Endothelial cell of umbilical vein (primary cell): ENCODE measurements around the gene HLA-B.

Experiments
- EZH2 ChIP-seq: IDR thresholded peaks from 2 replicates; pipeline ENCODE4 v1.6.1; 2012; ENCODE audit warnings: borderline replicate concordance, low read depth, mild to moderate bottlenecking, moderate library complexity, low read length, inconsistent platforms; ENCODE audit not compliant: severe bottlenecking
- FOS ChIP-seq: IDR thresholded peaks from 2 replicates; pipeline ENCODE4 v1.6.1; 2011; ENCODE audit warnings: mild to moderate bottlenecking, low read length, moderate library complexity, borderline replicate concordance; ENCODE audit not compliant: insufficient read depth
- JUN ChIP-seq: IDR thresholded peaks from 2 replicates; pipeline ENCODE4 v1.6.1; 2011; ENCODE audit warnings: borderline replicate concordance, low read depth; ENCODE audit not compliant: insufficient read length, insufficient read depth
- MAX ChIP-seq: IDR thresholded peaks from 2 replicates; pipeline ENCODE4 v1.6.1; 2011; ENCODE audit not compliant: insufficient read depth, insufficient read length
- MYC ChIP-seq: IDR thresholded peaks from one replicate; pipeline ENCODE4 v1.6.1; 2011; ENCODE audit warnings: mild to moderate bottlenecking, low read depth, low read length
- POLR2A ChIP-seq: IDR thresholded peaks from 2 replicates; pipeline ENCODE4 v1.6.1; 2012; ENCODE audit warnings: low read depth, mild to moderate bottlenecking, control low read depth, low read length
- POLR2AphosphoS5 ChIP-seq: IDR thresholded peaks from 2 replicates; pipeline ENCODE4 v1.6.1; 2012; ENCODE audit warnings: low read depth, mild to moderate bottlenecking, control low read depth, low read length, moderate library complexity; ENCODE audit not compliant: insufficient read depth
- TF ChIP-seq, protein P1 (sequence below), 2 donors: IDR thresholded peaks; 1 replicate in 1 of 2; 2 replicates in 1 of 2; pipeline ENCODE4 v1.5.1; 2011; ENCODE audit warnings: low read length in 2 of 2, mild to moderate bottlenecking in 2 of 2, moderate library complexity in 2 of 2, control low read depth in 1 of 2, inconsistent platforms in 1 of 2, low read depth in 1 of 2; ENCODE audit not compliant: insufficient read depth in 1 of 2; ENCODE audit errors: extremely low read depth in 1 of 2

DNA sequence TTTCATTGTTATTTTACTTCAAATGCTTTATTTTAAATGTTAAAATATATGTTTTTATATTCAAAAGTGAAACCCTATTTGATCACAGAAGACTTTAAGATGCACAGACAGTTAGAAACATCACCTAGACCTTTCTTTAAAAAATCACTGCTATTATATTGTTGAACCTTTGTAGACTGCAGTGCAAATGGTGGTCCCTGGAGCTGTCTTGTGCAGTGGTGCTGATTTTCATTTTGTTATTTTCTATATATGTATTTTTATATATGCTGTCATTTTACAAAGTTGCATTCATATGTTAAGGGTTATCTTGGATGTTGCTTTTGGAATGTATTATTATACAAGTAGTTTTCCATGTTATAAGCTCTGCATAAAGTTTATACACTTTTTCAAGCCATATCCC is 18.7 kb upstream of the HLA-B start:
- TF ChIP-seq, protein P1, sequence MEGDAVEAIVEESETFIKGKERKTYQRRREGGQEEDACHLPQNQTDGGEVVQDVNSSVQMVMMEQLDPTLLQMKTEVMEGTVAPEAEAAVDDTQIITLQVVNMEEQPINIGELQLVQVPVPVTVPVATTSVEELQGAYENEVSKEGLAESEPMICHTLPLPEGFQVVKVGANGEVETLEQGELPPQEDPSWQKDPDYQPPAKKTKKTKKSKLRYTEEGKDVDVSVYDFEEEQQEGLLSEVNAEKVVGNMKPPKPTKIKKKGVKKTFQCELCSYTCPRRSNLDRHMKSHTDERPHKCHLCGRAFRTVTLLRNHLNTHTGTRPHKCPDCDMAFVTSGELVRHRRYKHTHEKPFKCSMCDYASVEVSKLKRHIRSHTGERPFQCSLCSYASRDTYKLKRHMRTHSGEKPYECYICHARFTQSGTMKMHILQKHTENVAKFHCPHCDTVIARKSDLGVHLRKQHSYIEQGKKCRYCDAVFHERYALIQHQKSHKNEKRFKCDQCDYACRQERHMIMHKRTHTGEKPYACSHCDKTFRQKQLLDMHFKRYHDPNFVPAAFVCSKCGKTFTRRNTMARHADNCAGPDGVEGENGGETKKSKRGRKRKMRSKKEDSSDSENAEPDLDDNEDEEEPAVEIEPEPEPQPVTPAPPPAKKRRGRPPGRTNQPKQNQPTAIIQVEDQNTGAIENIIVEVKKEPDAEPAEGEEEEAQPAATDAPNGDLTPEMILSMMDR (IDR thresholded peaks at IDR 0.05; ENCODE audit: extremely low read depth in 1 of 2, insufficient read depth in 1 of 2, low read depth in 1 of 2, low read length in 2 of 2), result no peak
- TF ChIP-seq EZH2, result no peak
- TF ChIP-seq MAX, result no peak
- TF ChIP-seq JUN, result no peak
- TF ChIP-seq POLR2A, result no peak
- no peak for TF ChIP-seq POLR2AphosphoS5
- no peak for TF ChIP-seq MYC
- TF ChIP-seq FOS, result no peak
